ENCODE measurements around the gene CLDN1. TPM values are rescaled to one million over a fixed set of nuclear protein-coding genes. Genes with fewer than 3 reads are reported as not detected.
A peak's percentile ranks its signal among the peaks of the same experiment; 100 is the strongest.

CLDN1 gene
- total and polyA plus RNA-seq, 2 of the 8 experiments (the other 6 are each of a cell fraction or from before 2014, with no cell fraction given): 3.1 to 6.1 TPM

DNA sequence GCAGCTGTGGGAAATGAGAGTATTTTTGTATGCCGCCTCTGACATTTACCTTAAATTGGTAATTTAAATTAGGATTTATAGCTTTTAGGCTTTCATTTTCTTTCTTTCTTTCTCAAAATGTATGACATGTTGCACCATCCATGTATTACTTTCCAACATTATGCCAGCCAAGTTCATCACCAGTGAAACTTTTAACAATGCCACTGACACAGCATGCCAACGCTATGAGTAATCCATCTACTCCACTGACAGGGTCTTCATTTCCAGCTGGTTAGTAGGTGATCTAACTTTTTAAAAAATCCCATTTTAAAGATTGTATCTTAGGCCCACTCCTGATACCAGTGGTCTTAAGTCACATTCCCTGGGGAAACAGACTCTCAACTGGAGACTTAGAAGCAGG lies 43.9 kb upstream of the CLDN1 start:
- Histone ChIP-seq H3K18ac (ENCODE audit: extremely low read depth, low read length) (no peak overlapping the region), H2AFZ (ENCODE audit: low read length) (peak overlapping the region; percentile 38; the same call in 1 of the 2 replicates), H2BK15ac (ENCODE audit: low read length) (no peak overlapping the region), H3K4me2 (ENCODE audit: insufficient read depth in 1 of 2, low read depth in 2 of 2, low read length in 2 of 2) (no peak overlapping the region), H3K4me3 (ENCODE audit: extremely low read depth in 1 of 4, insufficient read depth in 2 of 4, low read depth in 3 of 4, low read length in 4 of 4) (no peak overlapping the region), H3K4ac (replicated peaks; ENCODE audit: insufficient read length, low read depth, low read length) (no peak overlapping the region), H2AK5ac (ENCODE audit: low read depth, low read length) (no peak overlapping the region), H2BK12ac (ENCODE audit: low read depth, low read length) (no peak overlapping the region), H4K20me1 (replicated peaks in 1 of 2; ENCODE audit: control insufficient read depth in 1 of 2, insufficient read depth in 2 of 2, low read length in 2 of 2) (no peaks in the 10 kb centered on the region), H2BK20ac (ENCODE audit: low read length) (no peak overlapping the region), H4K91ac (replicated peaks; ENCODE audit: insufficient read length, low read length) (no peak overlapping the region), H3K27ac (ENCODE audit: low read depth, low read length) (no peak overlapping the region), H4K8ac (ENCODE audit: extremely low read depth, insufficient read depth, low read length) (no peak overlapping the region), H3K56ac (replicated peaks; ENCODE audit: insufficient read length, low read depth, low read length) (no peak overlapping the region), H3K9me3 (ENCODE audit: insufficient read depth in 2 of 2, low read depth in 1 of 2, low read length in 1 of 2) (no peaks in the 10 kb centered on the region), H3K23ac (ENCODE audit: insufficient read length) (no peak overlapping the region), H2BK120ac (replicated peaks; ENCODE audit: low read depth, low read length) (no peak overlapping the region), H3K79me1 (ENCODE audit: low read depth, low read length) (no peaks in the 10 kb centered on the region), H4K5ac (ENCODE audit: insufficient read length, low read depth, low read length) (no peak overlapping the region), H2BK5ac (ENCODE audit: low read depth, low read length) (no peak overlapping the region), H3K14ac (ENCODE audit: insufficient read length) (no peak overlapping the region), H3K27me3 (replicated peaks in 1 of 4; ENCODE audit: control insufficient read depth in 3 of 4, extremely low read depth in 1 of 4, insufficient read depth in 3 of 4, low read length in 3 of 4) (no peaks in the 10 kb centered on the region; a peak in 1 of 7 replicates), H3K79me2 (ENCODE audit: control insufficient read depth in 1 of 2, insufficient read depth in 2 of 2, low read length in 2 of 2) (no peaks in the 10 kb centered on the region), H3K4me1 (replicated peaks in 1 of 4; ENCODE audit: control insufficient read depth in 3 of 4, insufficient read depth in 4 of 4, low read length in 3 of 4) (peaks cover 0 to 9% (median 2%) of the 10 kb centered on the region in 4 experiments; a peak in 2 of 7 replicates), H3K36me3 (ENCODE audit: control insufficient read depth in 2 of 4, insufficient read depth in 4 of 4, low read length in 3 of 4) (no peaks in the 10 kb centered on the region), H3K23me2 (ENCODE audit: low read depth, low read length) (no peaks in the 10 kb centered on the region), H3K9ac (replicated peaks in 1 of 4; ENCODE audit: extremely low read depth in 1 of 4, low read depth in 3 of 4, low read length in 3 of 4) (no peak overlapping the region)
- ChIA-PET POLR2A (ENCODE audit: partially characterized antibody) (no interaction called here), CTCF (ENCODE audit: partially characterized antibody) (interaction anchor here (0.7 to 1.4 kb wide), 4 partner anchors 18 to 416 kb away, joined by 3 to 7 read pairs (median 3); partner anchors contain the start of gene CLDN1)
- WGBS, 2 experiments (ENCODE audit: extremely low coverage in 1 of 2, insufficient coverage in 1 of 2, insufficient read length in 1 of 2, insufficient replicate concordance in 2 of 2, low coverage in 1 of 2, low lambda C conversion rate in 2 of 2, missing lambda C conversion rate in 1 of 2): 50% methylated on average over 2 of the region's 2 CpGs; no CpG with 5 or more reads in 1 of the 2 experiments
- no peak for DNase-seq (ENCODE audit: low read depth in 1 of 2, low spot score in 2 of 2)
- TF ChIP-seq TCF12 (IDR thresholded peaks at IDR 0.05; ENCODE audit: low read depth, low read length): no peak
- no peak for TF ChIP-seq FOSL1 (IDR thresholded peaks at IDR 0.05; ENCODE audit: insufficient read depth, low read depth, low read length)
- TF ChIP-seq SRF (IDR thresholded peaks at IDR 0.05; ENCODE audit: low read depth, low read length): no peak
- TF ChIP-seq SP1 (IDR thresholded peaks at IDR 0.05; ENCODE audit: low read depth, low read length): no peak
- TF ChIP-seq, protein P1, sequence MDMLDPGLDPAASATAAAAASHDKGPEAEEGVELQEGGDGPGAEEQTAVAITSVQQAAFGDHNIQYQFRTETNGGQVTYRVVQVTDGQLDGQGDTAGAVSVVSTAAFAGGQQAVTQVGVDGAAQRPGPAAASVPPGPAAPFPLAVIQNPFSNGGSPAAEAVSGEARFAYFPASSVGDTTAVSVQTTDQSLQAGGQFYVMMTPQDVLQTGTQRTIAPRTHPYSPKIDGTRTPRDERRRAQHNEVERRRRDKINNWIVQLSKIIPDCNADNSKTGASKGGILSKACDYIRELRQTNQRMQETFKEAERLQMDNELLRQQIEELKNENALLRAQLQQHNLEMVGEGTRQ (IDR thresholded peaks at IDR 0.05; ENCODE audit: low read length): no peak
- no peak for TF ChIP-seq BRCA1 (IDR thresholded peaks at IDR 0.05; ENCODE audit: low read depth, low read length)
- no peak for TF ChIP-seq EP300 (IDR thresholded peaks at IDR 0.05; ENCODE audit: borderline replicate concordance in 1 of 2, low read depth in 2 of 2, low read length in 2 of 2)
- TF ChIP-seq JUND (IDR thresholded peaks at IDR 0.05; ENCODE audit: low read length): no peak
- FAIRE-seq: no peak

Measured in H1 (cell line).